LHCN-M2 (cell line): ENCODE measurements around the gene RPN1. TPM values are rescaled to one million over a fixed set of nuclear protein-coding genes. Genes with fewer than 3 reads are reported as not detected.

Experiments used
- DNase-seq: peaks from one replicate; pipeline ENCODE4 v3.0.0-alpha.2; 2012; ENCODE audit warnings: low read depth
- total RNA-seq: library from RNA; depleted of rRNA; stranded (reverse); fragments of >200 nt; gene quantifications from 2 replicates; pipeline ENCODE4 v1.2.3, GENCODE V29; 2014; rRNA removed

Gene RPN1
- total RNA-seq, 1 experiment from 2014 or later, result 339 TPM

DNA sequence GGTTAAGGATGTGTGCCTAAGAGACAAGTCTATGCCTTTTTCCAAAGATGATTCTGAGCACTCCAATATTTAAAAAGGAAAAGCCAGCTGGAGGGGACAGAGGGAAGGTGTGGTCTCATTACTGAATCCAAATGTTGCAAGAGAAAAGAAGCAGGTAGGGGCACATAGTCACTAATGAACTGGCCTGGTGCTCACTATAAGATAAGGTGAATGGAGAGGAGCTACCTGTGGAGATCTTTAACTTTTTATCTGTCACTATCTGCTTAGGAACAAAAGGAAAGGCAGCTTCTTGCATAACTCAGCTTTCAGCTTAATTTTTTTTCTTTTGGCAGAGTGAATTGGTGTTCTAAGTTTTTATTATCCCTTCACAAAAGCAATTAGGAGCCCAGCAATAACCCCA, 69.1 kb downstream of the RPN1 start:
- no peak for DNase-seq

- DNase-seq, result no peak
Measured at GRCh38 chr3:128579927-128580326, 70.7 kb downstream of the RPN1 start.

DNA sequence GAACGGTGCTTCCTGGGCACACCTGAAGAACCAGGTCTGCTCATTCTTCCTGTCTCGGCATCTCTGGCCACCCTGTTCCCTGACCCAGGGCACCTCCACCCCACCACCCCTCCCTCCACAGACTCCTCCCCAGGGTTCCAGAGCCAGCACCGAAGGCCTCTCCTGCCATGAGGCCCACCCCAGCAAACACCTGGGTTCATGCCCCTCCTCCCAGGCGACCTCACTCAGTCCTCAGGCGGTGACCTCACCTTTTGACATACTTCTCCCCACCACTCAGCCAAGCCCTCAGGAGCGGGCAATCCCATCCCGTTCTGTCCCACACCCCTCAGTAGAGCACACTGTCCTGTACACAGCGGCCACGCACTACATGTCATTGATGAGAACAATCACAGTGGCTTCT, 72.3 kb downstream of the RPN1 start:
- no peak for DNase-seq

GRCh38 chr3:128577711-128578110, 72.9 kb downstream of the RPN1 start:
- DNase-seq, result no peak

DNA sequence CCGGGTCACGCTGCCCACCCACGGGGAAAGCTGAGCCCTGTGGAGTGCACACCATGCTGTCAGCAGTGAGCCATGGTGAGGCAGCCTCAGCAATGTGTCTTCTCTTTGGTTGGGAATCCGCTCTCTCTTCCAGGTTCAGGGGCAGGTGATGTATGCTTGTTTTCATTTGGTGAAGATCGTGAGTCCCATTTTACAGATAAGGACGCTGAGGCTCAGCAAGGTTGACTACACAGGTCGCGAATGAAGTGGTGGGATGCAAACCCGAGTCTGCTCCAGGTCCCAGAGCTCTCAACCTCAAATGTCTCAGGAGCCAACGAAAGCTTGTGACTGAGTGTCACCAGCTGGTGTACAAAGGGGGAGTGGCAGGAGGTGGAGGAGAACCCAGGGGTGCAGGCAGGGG, 74.3 kb downstream of the RPN1 start:
- no peak for DNase-seq

DNA sequence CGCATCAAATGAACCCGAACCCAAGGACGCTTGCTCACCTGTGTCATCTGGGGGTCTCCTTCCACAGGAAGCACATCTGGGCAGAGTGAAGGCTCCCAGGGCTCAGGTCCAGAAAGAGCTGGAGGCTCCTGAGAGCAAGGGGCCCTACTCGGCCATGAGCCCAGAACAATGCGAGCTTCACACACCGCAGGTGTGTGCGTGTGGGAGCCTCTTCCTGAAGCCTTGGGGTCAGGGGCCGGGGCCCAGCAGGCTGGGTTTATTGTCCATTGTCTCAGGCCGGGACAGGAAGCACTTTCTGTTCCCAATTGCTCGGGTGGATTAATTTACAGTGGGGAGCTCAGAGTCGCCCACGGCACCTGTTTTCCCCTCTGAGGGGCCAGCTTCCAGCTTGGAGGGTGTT, 74.8 kb downstream of the RPN1 start:
- no peak for DNase-seq

DNA sequence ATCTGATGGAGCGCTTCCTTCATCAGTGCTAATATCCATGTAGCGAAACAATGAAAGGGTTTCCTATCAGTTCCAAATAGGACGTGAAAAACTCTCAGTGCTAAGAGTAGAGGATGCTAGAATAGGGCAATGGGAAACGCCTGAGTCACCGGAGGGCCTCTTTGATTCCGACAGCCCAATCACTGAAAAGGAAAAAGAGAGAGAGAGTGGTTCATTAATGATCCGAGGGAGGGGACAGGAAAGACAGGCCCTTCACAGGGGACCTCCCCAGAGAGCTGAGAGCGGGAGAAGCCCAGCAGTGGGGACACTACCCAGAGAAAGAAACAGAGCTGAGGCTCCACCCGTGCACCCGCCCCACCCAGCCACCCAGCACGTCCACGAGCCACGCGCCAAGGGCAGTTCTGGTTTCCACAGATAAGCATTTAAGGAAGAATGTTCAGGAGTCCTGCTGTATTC, 76.9 kb downstream of the RPN1 start:
- no peak for DNase-seq

DNA sequence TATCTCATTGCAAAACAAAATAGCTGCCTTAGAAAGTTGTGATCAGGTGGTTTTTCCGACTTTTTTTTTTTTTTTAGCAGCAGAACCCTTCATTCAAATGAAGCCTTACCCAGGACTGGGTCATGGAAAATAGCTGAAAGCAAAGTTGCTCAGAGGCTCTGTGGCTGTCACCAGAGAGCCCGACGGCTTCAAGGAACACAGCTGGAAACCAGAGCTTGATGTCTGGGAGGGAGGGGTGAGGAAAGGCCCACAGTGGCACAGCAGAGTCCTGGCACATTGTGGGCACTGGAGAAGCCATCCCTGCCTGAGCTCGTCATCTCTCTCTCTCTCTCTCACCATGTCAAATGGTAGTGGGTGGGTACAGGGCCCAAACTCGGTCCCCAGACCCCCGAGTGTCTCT, 77.5 kb downstream of the RPN1 start:
- no peak for DNase-seq

DNA sequence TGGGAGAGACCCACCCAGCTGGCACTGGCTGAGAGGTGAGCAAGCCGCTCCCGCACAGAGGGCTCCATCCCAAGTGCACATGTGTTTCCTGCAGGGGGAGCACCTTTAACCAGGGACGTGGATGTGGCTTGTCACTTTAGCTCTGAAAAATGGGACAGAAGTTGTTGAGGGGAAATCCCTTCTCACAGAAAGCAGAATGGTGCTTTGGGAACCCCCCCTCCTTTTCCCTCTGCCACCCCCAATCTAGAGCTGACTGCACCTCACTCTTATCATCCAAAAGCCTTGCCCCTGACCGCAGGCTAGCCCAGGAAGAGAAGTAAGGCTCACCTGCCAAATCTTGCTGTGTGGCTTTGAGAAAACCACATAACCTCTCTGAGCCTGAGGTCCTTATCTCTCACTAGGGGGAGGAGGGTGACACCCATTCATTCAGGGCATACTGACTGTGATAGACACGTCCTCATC, 77.9 kb downstream of the RPN1 start:
- no peak for DNase-seq

- DNase-seq, result no peak
Measured at GRCh38 chr3:128572013-128572412, 78.6 kb downstream of the RPN1 start.

Other genes with a start within 250 kb of the RPN1 start
- gene DNAJB8, start 183.9 kb downstream of the RPN1 start, total RNA-seq, result not detected in 2 replicates
- 0.17 and 0.90 TPM in 2 replicates for gene GATA2, start 157.6 kb downstream of the RPN1 start, total RNA-seq
- gene RAB7A, start 75.4 kb upstream of the RPN1 start, total RNA-seq, result 54.9 and 91.4 TPM in 2 replicates
- 50.1 and 51.6 TPM in 2 replicates for gene ACAD9, start 228.8 kb upstream of the RPN1 start, total RNA-seq